ENCODE data around the gene GPRIN1.

GRCh38 chr5:176559683-176560082 lies 50.3 kb downstream of the GPRIN1 start:
- no peak for TF ChIP-seq CTCF (conservative IDR thresholded peaks at IDR 0.05; ENCODE audit: low read depth, low read length)
- TF ChIP-seq MAZ (IDR thresholded peaks at IDR 0.05; ENCODE audit: borderline replicate concordance, low read depth, low read length), result no peak
- TF ChIP-seq SMC3 (IDR thresholded peaks at IDR 0.05; ENCODE audit: low read depth, low read length), result no peak
- TF ChIP-seq POLR2A (IDR thresholded peaks at IDR 0.05; ENCODE audit: low read depth, low read length), result no peak

Measured in IMR-90 (cell line).